BLaER1 (cell line): Measurements from ENCODE around the gene RLN1.
"Not testable (repeated sequence)": the region's sequence is repeated elsewhere in the genome, so short reads cannot be mapped to it uniquely, and the experiment has no call there.

Source experiments
- H3K27ac ChIP-seq: shearing (Covaris generic); formaldehyde crosslinking; 2 replicates; pipeline ENCODE4 v1.8.1; 2022
- H3K27me3 ChIP-seq: shearing (Covaris generic); formaldehyde crosslinking; 2 replicates; pipeline ENCODE4 v1.8.1; 2022
- H3K36me3 ChIP-seq: shearing (Covaris generic); formaldehyde crosslinking; 2 replicates; pipeline ENCODE4 v1.8.1; 2022
- H3K4me1 ChIP-seq: shearing (Covaris generic); formaldehyde crosslinking; 2 replicates; pipeline ENCODE4 v1.8.1; 2022
- H3K4me2 ChIP-seq: shearing (Covaris generic); formaldehyde crosslinking; 2 replicates; pipeline ENCODE4 v1.8.1; 2022
- H3K4me3 ChIP-seq: shearing (Covaris generic); formaldehyde crosslinking; 2 replicates; pipeline ENCODE4 v1.8.1; 2022
- H3K9ac ChIP-seq: shearing (Covaris generic); formaldehyde crosslinking; 2 replicates; pipeline ENCODE4 v1.8.1; 2022
- H3K9me3 ChIP-seq: shearing (Covaris generic); formaldehyde crosslinking; 2 replicates; pipeline ENCODE4 v1.8.1; 2022
- H4K20me1 ChIP-seq: shearing (Covaris generic); formaldehyde crosslinking; 2 replicates; pipeline ENCODE4 v1.8.1; 2022
- Cebpa-rat ChIP-seq: shearing (Covaris generic); IDR thresholded peaks from 2 replicates; pipeline ENCODE4 v1.8.1; 2022

RLN1 gene

DNA sequence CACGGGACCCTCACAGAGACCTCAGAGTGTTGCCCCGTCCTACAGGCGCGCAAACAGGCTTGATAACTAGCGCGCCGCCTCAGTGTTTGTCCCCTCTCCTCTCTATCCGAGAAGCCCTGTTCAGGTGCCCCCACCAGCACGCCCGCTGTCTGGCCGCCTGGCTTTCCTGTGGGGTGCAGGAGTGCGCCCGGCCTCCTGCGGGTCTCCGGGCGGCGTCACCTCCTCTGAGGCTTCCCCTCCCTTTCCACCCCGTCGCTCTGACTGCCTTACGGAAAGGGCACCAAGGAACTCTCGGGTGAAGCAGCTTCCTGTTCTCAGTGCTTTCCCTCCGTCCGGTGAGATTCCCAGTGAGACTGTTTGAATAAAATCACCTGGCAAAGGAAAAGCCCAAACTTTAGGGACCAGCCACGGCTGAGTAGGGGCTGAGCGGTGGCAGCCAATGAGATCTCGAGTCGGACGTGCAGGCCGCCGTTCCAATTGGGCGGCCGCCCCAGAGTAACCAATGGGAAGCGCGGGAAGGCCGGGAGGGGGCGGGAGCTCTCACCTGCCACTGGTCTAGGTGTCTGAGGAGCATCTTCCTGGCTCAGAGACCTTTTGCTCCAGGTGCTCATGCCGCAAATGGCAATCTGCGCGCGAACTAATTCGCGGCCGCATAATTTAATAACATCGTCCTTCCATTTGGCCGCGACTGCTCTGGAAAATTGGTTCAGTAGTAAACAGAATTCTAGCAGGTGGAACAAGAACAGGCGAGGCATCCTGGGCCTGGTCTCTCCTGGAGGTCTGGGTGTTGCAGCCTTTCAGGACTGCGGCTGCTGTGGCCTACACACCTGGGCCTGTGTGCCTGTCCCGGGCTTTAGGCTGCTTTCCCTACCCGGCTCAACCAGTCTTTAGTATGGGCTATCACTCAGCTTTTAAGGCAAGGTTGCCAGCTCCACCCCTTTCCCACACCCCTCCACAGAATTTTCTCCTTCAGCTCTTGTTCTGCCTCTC is at the start of gene RLN1:
Gene RLN1 (minus strand): TSS at position 885 of the 990 bp plus-strand sequence. CDS start 130 bp downstream, at position 755.
- not testable (repeated sequence) for H3K4me3 ChIP-seq, H3K4me2 ChIP-seq

DNA sequence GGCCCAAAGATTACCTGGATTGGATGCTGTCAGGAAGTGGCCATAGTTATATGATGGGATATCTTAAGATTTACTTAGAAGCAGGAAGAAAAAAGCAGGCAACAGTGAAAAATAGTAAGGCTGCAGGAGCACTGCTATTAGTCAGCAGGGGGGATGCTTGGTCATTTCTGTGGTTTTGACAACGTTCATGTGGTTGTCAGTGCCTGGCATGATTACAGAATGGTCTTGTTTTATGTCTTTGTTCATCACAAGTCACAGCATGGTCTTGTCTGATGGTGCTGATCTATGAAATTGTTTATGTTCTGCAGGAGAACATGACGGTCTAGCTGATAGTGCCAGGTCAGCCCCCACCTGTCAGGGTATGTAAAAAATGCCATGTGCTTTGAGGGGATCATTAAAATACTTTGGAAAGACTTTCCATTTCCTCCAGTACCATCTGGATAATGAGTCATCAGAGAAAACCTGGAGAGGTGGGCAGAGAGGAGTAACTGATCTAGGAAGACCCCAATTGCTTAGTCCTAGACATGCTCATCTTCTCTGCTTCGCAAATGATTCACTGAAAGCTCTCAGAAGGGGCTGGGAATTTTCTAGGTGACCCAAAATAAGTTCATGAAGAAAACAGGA is 49.5 kb upstream of the RLN1 start:
- no peaks in the 10 kb centered on the region for H3K9me3 ChIP-seq
- H3K4me1 ChIP-seq: no peaks in the 10 kb centered on the region
- no peak overlapping the region for H3K9ac ChIP-seq
- no peak overlapping the region for H3K4me3 ChIP-seq
- H3K27ac ChIP-seq: no peak overlapping the region
- H4K20me1 ChIP-seq: no peaks in the 10 kb centered on the region
- no peaks in the 10 kb centered on the region for H3K36me3 ChIP-seq
- H3K4me2 ChIP-seq: no peak overlapping the region
- no peak for TF ChIP-seq Cebpa-rat
- H3K27me3 ChIP-seq: no peaks in the 10 kb centered on the region

More for the DNA sequence above, at the start of gene RLN1:
- H4K20me1 ChIP-seq, H3K36me3 ChIP-seq, H3K9ac ChIP-seq, H3K9me3 ChIP-seq, H3K27me3 ChIP-seq, H3K27ac ChIP-seq: not testable (repeated sequence)
- peaks cover 14% of the 10 kb centered on the region for H3K4me1 ChIP-seq

DNA sequence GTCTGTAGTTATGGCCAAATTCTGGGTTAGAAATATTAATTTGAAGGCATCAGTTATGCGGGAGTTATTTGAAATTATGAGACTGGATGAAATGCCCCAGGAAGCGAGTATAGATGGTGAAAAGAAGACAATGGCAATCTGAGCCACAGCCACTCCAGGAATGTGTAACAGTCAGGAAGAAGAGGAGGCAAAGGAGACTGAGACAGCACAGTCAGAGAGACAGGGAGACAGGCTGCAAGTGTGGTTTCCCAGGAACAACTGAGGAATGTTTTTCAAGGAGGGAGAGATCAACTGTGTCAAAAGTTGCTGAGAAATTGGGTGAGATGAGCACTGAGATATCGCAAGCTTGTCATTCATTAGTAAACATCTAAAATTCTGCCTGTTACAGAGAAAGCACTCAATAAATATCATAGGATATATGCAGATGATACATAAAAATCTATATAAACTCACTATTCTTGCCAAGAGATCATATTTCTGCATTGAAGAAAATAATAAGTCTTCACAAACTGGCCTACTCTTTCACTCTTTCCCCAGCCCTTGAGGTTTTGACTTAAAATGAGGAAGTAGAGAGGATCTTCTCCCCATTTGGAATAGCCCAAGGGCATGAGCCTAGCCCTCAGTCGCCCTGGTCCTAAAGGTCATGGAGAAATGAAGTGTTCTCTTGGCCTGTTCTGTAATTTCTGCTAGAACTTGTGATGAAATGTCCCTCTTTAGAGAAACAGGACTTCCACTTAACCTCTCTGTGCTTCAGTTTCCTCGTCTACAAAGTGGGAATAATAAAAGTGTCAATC is 48.5 kb upstream of the RLN1 start:
- Histone ChIP-seq H3K4me2 (no peak overlapping the region), H3K27me3 (no peaks in the 10 kb centered on the region), H3K9me3 (no peaks in the 10 kb centered on the region), H4K20me1 (no peaks in the 10 kb centered on the region), H3K4me1 (no peaks in the 10 kb centered on the region), H3K4me3 (no peak overlapping the region), H3K9ac (no peak overlapping the region), H3K36me3 (no peaks in the 10 kb centered on the region), H3K27ac (no peak overlapping the region)
- no peak for TF ChIP-seq Cebpa-rat

GRCh38 chr9:5384436-5384835 is 44.8 kb upstream of the RLN1 start:
- no peak overlapping the region for H3K27ac ChIP-seq
- H3K27me3 ChIP-seq: no peaks in the 10 kb centered on the region
- no peaks in the 10 kb centered on the region for H3K36me3 ChIP-seq
- no peak overlapping the region for H3K9ac ChIP-seq
- H3K4me1 ChIP-seq: no peaks in the 10 kb centered on the region
- no peak overlapping the region for H3K4me3 ChIP-seq
- no peak overlapping the region for H3K4me2 ChIP-seq
- H3K9me3 ChIP-seq: no peaks in the 10 kb centered on the region
- TF ChIP-seq Cebpa-rat: no peak
- no peaks in the 10 kb centered on the region for H4K20me1 ChIP-seq

- H3K4me2 ChIP-seq: no peak overlapping the region
- no peak overlapping the region for H3K4me3 ChIP-seq
- H3K36me3 ChIP-seq: no peaks in the 10 kb centered on the region
- no peaks in the 10 kb centered on the region for H3K27me3 ChIP-seq
- no peaks in the 10 kb centered on the region for H3K4me1 ChIP-seq
- no peak overlapping the region for H3K9ac ChIP-seq
- no peak overlapping the region for H3K27ac ChIP-seq
- H3K9me3 ChIP-seq: no peaks in the 10 kb centered on the region
- no peak for TF ChIP-seq Cebpa-rat
- no peaks in the 10 kb centered on the region for H4K20me1 ChIP-seq
Observed at GRCh38 chr9:5382479-5382878, 42.8 kb upstream of the RLN1 start.

DNA sequence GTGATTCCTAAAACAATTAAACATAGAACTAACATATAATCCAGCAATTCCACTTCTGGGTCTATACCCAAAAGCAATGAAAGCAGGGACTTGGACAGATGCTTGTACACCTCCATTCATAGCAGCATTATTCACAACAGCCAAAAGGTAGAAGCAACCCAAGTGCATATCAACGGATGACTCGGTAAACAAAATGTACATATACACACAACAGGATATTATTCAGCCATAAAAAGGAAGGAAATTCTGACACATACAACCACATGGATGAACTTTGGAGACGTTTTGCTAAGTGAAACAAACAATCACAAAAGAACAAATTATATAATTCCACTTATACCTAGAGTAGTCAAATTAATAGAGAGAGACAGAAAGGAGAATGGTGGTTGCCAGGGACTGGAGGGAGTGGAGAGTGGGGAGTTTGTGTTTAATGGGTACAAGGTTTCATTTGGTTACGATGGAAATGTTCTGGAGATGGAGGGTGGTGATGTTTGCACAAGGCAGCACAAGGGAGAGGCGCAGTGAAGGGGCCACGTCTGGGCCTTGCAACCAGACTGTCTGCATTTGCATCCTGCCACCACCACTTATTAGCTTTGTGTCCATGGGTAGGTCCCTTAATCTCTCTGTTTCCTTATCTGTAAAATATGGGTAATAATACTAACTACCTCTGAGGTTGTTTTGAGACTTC is 36.3 kb upstream of the RLN1 start:
- Histone ChIP-seq H3K9me3 (no peaks in the 10 kb centered on the region; the same call in 1 of the 2 replicates), H3K9ac (no peak overlapping the region), H3K36me3 (no peaks in the 10 kb centered on the region), H4K20me1 (no peaks in the 10 kb centered on the region), H3K4me2 (no peak overlapping the region), H3K27ac (no peak overlapping the region), H3K4me3 (no peak overlapping the region), H3K4me1 (no peaks in the 10 kb centered on the region), H3K27me3 (no peaks in the 10 kb centered on the region)
- TF ChIP-seq Cebpa-rat: no peak

- Histone ChIP-seq H3K4me2 (no peak overlapping the region), H3K4me3 (no peak overlapping the region), H3K27ac (no peak overlapping the region), H3K9ac (no peak overlapping the region), H3K27me3 (no peaks in the 10 kb centered on the region), H3K4me1 (no peaks in the 10 kb centered on the region), H3K36me3 (no peaks in the 10 kb centered on the region), H4K20me1 (no peaks in the 10 kb centered on the region), H3K9me3 (no peaks in the 10 kb centered on the region; the same call in 1 of the 2 replicates)
- no peak for TF ChIP-seq Cebpa-rat
Observed at GRCh38 chr9:5375091-5375490, 35.4 kb upstream of the RLN1 start.

DNA sequence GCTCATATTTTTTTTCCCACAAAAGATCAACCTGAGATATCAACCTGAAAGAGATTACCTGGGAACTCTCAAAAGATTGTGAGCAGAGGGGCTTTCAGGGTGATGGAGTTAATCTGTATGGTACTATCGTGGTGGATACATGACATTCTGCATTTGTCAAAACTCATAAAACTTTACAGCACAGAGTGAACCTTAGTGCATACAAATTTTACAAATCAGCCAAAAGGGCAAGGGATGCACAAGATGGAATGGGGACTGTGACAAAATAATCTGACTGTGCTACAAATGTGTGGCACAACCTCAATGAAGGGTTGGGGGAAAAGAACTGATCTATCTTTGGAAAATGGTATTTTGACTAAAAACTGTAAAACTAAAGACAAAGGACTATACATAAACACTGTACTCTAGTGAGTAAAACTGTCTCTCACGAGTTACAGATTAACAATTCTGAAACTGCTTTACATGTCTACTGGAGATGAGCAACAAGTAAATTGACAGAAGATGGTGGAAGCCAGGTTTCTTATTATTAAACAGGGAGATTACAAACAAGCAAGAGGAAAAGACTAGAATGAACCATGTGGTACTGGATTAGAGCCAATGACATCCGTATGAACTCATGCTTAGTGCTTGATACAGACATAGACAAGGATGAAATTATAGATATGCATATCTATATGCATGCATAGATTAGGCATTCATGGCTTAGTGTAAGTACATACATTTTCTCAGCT is 24.8 kb upstream of the RLN1 start:
- Histone ChIP-seq H3K27ac (no peak overlapping the region), H3K4me1 (no peaks in the 10 kb centered on the region), H3K9ac (no peak overlapping the region), H4K20me1 (no peaks in the 10 kb centered on the region), H3K9me3 (peaks cover 8% of the 10 kb centered on the region; the same call in 1 of the 2 replicates), H3K27me3 (no peaks in the 10 kb centered on the region), H3K36me3 (no peaks in the 10 kb centered on the region), H3K4me2 (no peak overlapping the region), H3K4me3 (no peak overlapping the region)
- TF ChIP-seq Cebpa-rat: no peak
